Epithelial cell of proximal tubule (primary cell): ENCODE data around the gene IRF2BP2. TPM values are rescaled to one million over a fixed set of nuclear protein-coding genes. Genes with fewer than 3 reads are reported as not detected.

ENCODE experiments used
- DNase-seq: peaks from one replicate; pipeline ENCODE4 v3.0.0-alpha.2; 2011; ENCODE audit warnings: low read depth
- H3K4me3 ChIP-seq: 2 replicates; pipeline ENCODE4 v1.5.1; 2011; ENCODE audit warnings: low read depth, mild to moderate bottlenecking, low read length
- total RNA-seq: library from RNA; depleted of rRNA; stranded (reverse); fragments of >200 nt; gene quantifications from 2 replicates; pipeline ENCODE4 v1.2.3, GENCODE V29; 2015
- TF ChIP-seq, protein P1 (sequence below): conservative IDR thresholded peaks from 2 replicates; pipeline ENCODE4 v1.5.1; 2012; ENCODE audit warnings: low read depth, mild to moderate bottlenecking, low read length

The IRF2BP2 gene
- total RNA-seq, 1 donor from 2014 or later, result 70.5 TPM

DNA sequence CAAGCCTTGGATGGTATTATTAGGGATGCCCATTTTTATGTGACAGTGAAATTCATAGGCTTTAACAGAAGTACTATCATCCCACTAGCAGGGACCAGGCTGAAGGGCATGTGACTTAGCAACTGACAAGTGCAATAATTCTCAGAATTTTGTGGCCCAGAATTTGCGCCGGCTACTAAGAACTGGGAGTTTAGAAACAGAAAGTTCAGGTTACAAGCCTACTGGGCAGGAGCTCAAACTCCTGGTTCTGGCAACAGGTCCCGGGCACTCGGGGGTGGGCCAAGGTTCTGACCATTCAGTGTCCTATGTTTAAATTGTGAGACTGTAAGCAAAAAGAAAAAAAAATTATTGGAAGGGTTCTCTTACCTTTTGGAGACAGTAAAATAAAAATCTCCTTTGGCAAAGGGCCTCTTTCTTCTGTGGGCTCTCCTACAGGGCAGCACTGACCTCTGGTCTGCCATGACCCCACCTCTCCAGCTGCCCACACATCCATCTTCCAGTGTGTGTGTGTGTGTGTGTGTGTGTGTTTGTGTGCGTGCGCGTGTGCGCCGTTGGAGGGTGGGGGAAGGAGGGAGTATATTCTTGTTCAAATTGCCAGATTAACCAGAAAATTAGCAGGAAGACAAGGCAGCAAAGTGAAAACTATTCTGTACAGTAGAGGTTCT lies 26.1 kb downstream of the IRF2BP2 start:
- DNase-seq, result no peak
- H3K4me3 ChIP-seq, result no peak overlapping the region
- TF ChIP-seq, protein P1, sequence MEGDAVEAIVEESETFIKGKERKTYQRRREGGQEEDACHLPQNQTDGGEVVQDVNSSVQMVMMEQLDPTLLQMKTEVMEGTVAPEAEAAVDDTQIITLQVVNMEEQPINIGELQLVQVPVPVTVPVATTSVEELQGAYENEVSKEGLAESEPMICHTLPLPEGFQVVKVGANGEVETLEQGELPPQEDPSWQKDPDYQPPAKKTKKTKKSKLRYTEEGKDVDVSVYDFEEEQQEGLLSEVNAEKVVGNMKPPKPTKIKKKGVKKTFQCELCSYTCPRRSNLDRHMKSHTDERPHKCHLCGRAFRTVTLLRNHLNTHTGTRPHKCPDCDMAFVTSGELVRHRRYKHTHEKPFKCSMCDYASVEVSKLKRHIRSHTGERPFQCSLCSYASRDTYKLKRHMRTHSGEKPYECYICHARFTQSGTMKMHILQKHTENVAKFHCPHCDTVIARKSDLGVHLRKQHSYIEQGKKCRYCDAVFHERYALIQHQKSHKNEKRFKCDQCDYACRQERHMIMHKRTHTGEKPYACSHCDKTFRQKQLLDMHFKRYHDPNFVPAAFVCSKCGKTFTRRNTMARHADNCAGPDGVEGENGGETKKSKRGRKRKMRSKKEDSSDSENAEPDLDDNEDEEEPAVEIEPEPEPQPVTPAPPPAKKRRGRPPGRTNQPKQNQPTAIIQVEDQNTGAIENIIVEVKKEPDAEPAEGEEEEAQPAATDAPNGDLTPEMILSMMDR, result no peak

- H3K4me3 ChIP-seq, result no peak overlapping the region
- no peak for DNase-seq
- TF ChIP-seq, protein P1, result no peak
Measured at GRCh38 chr1:234582681-234583301, 27.2 kb downstream of the IRF2BP2 start.

DNA sequence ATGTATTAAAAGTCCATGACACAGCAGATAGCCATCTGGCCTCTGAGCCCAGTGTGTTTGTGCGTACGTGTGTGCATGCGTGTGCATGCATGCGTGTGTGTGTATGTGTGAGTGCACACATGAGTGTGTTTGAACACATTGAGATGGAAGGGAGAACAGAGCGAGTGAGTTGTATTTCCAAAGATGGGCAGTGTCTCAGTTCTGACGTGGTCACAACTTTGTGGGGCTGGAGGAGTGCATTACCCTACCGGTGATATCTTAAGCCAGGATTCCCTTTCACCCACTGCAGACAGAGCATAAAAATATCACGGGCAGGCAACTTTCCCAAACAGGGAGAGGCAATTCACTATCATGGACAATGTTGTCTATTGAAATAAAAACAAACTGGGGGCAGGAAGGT lies 27.8 kb downstream of the IRF2BP2 start:
- TF ChIP-seq, protein P1, result no peak
- no peak overlapping the region for H3K4me3 ChIP-seq
- DNase-seq, result no peak

DNA sequence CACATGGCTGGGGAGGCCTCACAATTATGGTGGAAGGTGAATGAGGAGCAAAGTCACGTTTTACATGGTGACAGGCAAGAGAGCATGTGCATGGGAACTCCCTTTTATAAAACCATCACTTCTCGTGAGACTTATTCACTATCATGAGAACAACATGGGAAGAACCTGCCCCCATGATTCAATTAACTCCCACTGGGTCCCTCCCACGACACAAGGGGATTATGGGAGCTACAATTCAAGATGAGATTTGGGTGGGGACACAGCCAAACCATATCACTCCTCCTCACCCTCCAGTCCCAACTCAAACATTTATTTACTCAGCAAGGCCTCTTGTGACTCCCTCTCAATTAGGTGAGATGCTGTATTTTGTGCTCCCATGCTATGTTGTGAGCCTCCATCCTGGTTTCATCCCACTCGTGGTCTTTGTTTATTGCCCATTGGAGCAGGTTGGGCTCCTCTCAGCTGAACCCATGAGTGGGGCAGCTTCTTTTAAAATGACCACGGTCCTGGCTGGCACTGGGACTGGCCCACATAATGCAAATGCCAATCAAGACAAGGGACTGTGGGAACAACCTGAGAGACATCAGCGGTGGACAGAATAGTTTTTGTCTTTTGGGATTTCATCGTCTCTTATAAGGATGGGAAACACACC lies 28.8 kb downstream of the IRF2BP2 start:
- H3K4me3 ChIP-seq, result no peak overlapping the region
- no peak for DNase-seq
- TF ChIP-seq, protein P1, result no peak

GRCh38 chr1:234579967-234580366 lies 30.0 kb downstream of the IRF2BP2 start:
- H3K4me3 ChIP-seq, result no peak overlapping the region
- TF ChIP-seq, protein P1, result peak; percentile 46
- DNase-seq, result no peak

DNA sequence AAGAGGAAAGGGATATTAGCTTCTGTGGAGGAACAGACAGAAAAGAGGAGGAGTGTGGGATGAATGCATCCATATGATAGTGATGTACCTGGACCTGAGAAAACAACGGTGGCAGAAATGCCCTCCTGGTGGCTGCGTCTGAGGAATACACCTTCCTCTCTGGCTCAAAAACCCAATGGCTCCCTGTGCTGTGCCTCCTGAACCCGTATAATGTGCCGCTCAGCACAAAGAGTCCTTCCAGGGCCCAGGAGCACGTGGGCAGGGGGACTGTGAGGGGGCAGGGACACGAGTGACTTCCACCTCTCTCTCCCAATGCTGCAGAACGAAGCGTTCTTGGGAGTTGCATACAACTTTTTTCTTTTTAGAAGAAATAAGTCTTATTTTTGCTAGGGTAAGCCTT lies 31.2 kb downstream of the IRF2BP2 start:
- no peak for DNase-seq
- TF ChIP-seq, protein P1, result no peak
- H3K4me3 ChIP-seq, result no peak overlapping the region
